GM23338 (cell line): ENCODE measurements around the gene MRLN. TPM values are rescaled to one million over a fixed set of nuclear protein-coding genes. Genes with fewer than 3 reads are reported as not detected.

Source experiments
- ATAC-seq: fragments of 200-7000 bp; cut with Tn5 transposase; 3 replicates; pipeline ENCODE4 v1.9.1; 2020
- DNase-seq: peaks from one replicate; pipeline ENCODE4 v3.0.0-alpha.2; 2015; ENCODE audit warnings: low spot score
- H2AFZ ChIP-seq: fragments of 200-600 bp; sonication (generic); 2 replicates; pipeline ENCODE4 v1.8.0; 2016; ENCODE audit warnings: antibody characterized with exemption, mild to moderate bottlenecking, moderate library complexity
- H3F3A ChIP-seq: fragments of 200-600 bp; sonication (generic); replicated peaks from 2 replicates; pipeline ENCODE4 v1.8.0; 2017; ENCODE audit warnings: antibody characterized with exemption, mixed run types, low read depth
- H3K27ac ChIP-seq: fragments of 200-600 bp; sonication (generic); 2 replicates; pipeline ENCODE4 v1.6.1; 2016; ENCODE audit warnings: low read depth
- H3K27me3 ChIP-seq: fragments of 200-600 bp; sonication (generic); 2 replicates; pipeline ENCODE4 v1.8.0; 2016; ENCODE audit warnings: mild to moderate bottlenecking, mixed run types, moderate library complexity; ENCODE audit not compliant: insufficient read depth
- H3K36me3 ChIP-seq: fragments of 200-600 bp; sonication (generic); 2 replicates; pipeline ENCODE4 v1.8.0; 2016; ENCODE audit warnings: mild to moderate bottlenecking; ENCODE audit not compliant: insufficient read depth
- H3K4me1 ChIP-seq: fragments of 200-600 bp; sonication (generic); 2 replicates; pipeline ENCODE4 v1.8.0; 2016; ENCODE audit warnings: mild to moderate bottlenecking, moderate library complexity; ENCODE audit not compliant: insufficient read depth
- H3K4me2 ChIP-seq: fragments of 200-600 bp; sonication (generic); 2 replicates; pipeline ENCODE4 v1.7.1; 2017; ENCODE audit warnings: mixed run types
- H3K4me3 ChIP-seq: fragments of 200-600 bp; sonication (generic); 2 replicates; pipeline ENCODE4 v1.6.1; 2016; ENCODE audit warnings: mixed run types
- H3K79me2 ChIP-seq: fragments of 200-600 bp; sonication (generic); replicated peaks from 2 replicates; pipeline ENCODE4 v1.8.0; 2017; ENCODE audit warnings: mild to moderate bottlenecking; ENCODE audit not compliant: insufficient read depth
- H3K9me2 ChIP-seq: fragments of 200-600 bp; sonication (generic); 2 replicates; pipeline ENCODE4 v1.8.0; 2017; ENCODE audit not compliant: insufficient read depth
- H4K20me1 ChIP-seq: fragments of 200-600 bp; sonication (generic); replicated peaks from 2 replicates; pipeline ENCODE4 v1.8.0; 2017; ENCODE audit warnings: mild to moderate bottlenecking; ENCODE audit not compliant: insufficient read depth
- H3K27ac Mint-ChIP-seq: 2 replicates; pipeline ENCODE4 v1.8.0; 2020; ENCODE audit warnings: inconsistent platforms, mild to moderate bottlenecking, moderate library complexity, mixed read lengths
- H3K27me3 Mint-ChIP-seq: 3 replicates; pipeline ENCODE4 v1.8.0; 2022; ENCODE audit warnings: low read depth, mild to moderate bottlenecking, moderate library complexity, mixed read lengths, inconsistent platforms; ENCODE audit not compliant: insufficient read depth, poor library complexity
- H3K36me3 Mint-ChIP-seq: 3 replicates; pipeline ENCODE4 v1.8.0; 2021; ENCODE audit warnings: low read depth, mild to moderate bottlenecking, inconsistent platforms, moderate library complexity, mixed read lengths
- H3K4me1 Mint-ChIP-seq: 3 replicates; pipeline ENCODE4 v1.8.0; 2020; ENCODE audit warnings: mild to moderate bottlenecking, inconsistent platforms, mixed read lengths
- H3K4me3 Mint-ChIP-seq: 3 replicates; pipeline ENCODE4 v1.8.0; 2021; ENCODE audit warnings: moderate library complexity, mild to moderate bottlenecking, inconsistent platforms, mixed read lengths
- H3K9me3 Mint-ChIP-seq: 3 replicates; pipeline ENCODE4 v1.8.0; 2020; ENCODE audit warnings: moderate library complexity, mild to moderate bottlenecking, inconsistent platforms, mixed read lengths
- CREB1 ChIP-seq: fragments of 250-450 bp; sonication (Bioruptor Pico); IDR thresholded peaks from 2 replicates; pipeline ENCODE4 v1.5.0; 2020; ENCODE audit warnings: low read depth, mild to moderate bottlenecking, moderate library complexity
- EZH2phosphoT487 ChIP-seq: fragments of 200-600 bp; sonication (generic); IDR thresholded peaks from one replicate; pipeline ENCODE4 v1.8.1; 2018; ENCODE audit warnings: antibody characterized with exemption; ENCODE audit not compliant: unreplicated experiment
- JUNB ChIP-seq: IDR thresholded peaks from one replicate; pipeline ENCODE4 v1.6.1; 2016; ENCODE audit warnings: antibody characterized with exemption; ENCODE audit not compliant: unreplicated experiment
- NANOG ChIP-seq: IDR thresholded peaks from 2 replicates; pipeline ENCODE4 v1.6.1; 2016; ENCODE audit warnings: antibody characterized with exemption, borderline replicate concordance
- REST ChIP-seq: IDR thresholded peaks from one replicate; pipeline ENCODE4 v1.6.1; 2018; ENCODE audit warnings: antibody characterized with exemption; ENCODE audit not compliant: unreplicated experiment
- STAT1 ChIP-seq: IDR thresholded peaks from one replicate; pipeline ENCODE4 v1.6.1; 2016; ENCODE audit warnings: antibody characterized with exemption; ENCODE audit not compliant: unreplicated experiment
- ZNF331 ChIP-seq: fragments of 250-450 bp; sonication (Bioruptor Pico); IDR thresholded peaks from 2 replicates; pipeline ENCODE4 v1.5.0; 2020; ENCODE audit warnings: low read depth, mild to moderate bottlenecking, moderate library complexity
- ZNF462 ChIP-seq: fragments of 250-450 bp; sonication (Bioruptor Pico); IDR thresholded peaks from 2 replicates; pipeline ENCODE4 v1.5.0; 2020; ENCODE audit warnings: mild to moderate bottlenecking, moderate library complexity
- polyA plus RNA-seq: library from polyadenylated mRNA; unstranded; fragments of >200 nt; fragmentation: Nextera tagmentation; extraction: Ambion mirVana; gene quantifications from 2 replicates; pipeline ENCODE4 v1.2.1, GENCODE V29; 2016
- total RNA-seq: library from RNA; depleted of rRNA; stranded (reverse); fragments of >200 nt; shearing (Covaris generic); gene quantifications from 2 replicates; pipeline ENCODE4 v1.2.3, GENCODE V29; 2014

Gene MRLN
- total and polyA plus RNA-seq, 2 experiments from 2014 or later = not detected

DNA sequence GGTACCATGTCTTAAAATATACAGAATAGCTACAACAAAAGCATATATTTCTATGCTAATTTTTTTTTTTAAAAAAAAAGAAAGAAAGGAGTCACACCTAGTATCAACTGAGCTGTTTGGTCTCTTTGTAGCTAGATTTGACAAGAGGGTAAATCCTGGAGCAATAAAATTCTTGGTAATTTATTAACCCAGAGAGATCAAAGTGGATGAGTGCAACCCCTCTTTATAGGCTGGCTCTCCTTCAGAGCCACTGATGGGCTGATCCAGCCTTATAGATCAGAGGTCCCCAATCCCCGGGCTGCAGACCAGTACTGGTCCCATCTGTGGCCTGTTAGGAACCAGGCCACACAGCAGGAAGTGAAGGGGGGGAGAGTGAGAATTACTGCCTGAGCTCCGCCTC, 19.8 kb upstream of the MRLN start (continued):
- TF ChIP-seq REST (no peak), EZH2phosphoT487 (no peak)

DNA sequence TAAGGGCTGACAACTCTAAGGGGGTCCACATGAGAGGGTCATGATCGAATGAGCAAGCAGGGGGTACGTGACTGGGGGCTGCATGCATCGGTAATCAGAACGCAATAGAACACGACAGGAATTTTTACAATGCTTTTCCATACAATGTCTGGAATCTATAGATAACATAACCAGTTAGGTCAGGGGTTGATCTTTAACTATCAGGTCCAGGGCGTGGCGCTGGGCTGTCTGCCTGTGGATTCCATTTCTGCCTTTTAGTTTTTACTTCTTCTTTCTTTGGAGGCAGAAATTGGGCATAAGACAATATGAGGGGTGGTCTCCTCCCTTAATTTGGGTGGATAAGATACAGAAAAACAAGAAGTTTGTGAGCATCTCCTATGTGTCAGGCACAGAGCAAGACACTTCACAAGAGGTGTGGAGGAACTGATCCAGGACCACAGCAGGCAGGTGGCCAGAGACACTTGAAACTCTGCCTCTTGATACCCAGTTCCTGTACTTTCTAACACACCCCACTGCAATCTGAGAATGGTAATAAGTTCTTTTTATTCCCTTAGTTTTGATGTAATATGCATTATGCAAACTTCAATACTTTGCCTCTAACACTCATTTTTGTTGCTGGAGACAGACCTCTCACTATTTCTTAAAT, 18.0 kb upstream of the MRLN start:
- TF ChIP-seq JUNB (no peak), CREB1 (no peak), EZH2phosphoT487 (no peak), ZNF331 (no peak), STAT1 (no peak), ZNF462 (CRISPR knock-in tag) (no peak), NANOG (no peak)
- H3K9me3 Mint-ChIP-seq = peaks cover 60% of the 10 kb centered on the region
- DNase-seq (no peak), ATAC-seq (no peak)
- H3K4me1 Mint-ChIP-seq = no peaks in the 10 kb centered on the region
- peaks cover 39% of the 10 kb centered on the region for H3K36me3 Mint-ChIP-seq
- H3K27me3 Mint-ChIP-seq = peaks cover 4% of the 10 kb centered on the region
- no peak overlapping the region for H3K4me3 Mint-ChIP-seq
- H3K36me3 ChIP-seq = no peaks in the 10 kb centered on the region; the same call in 1 of the 2 replicates
- no peaks in the 10 kb centered on the region for H3K79me2 ChIP-seq
- H4K20me1 ChIP-seq = no peaks in the 10 kb centered on the region
- H3K27me3 ChIP-seq = no peaks in the 10 kb centered on the region
- no peak overlapping the region for H3K27ac Mint-ChIP-seq
- no peak overlapping the region for H3K4me2 ChIP-seq
- H3K9me2 ChIP-seq = peaks cover 3% of the 10 kb centered on the region; the same call in 1 of the 2 replicates
- H3K4me3 ChIP-seq = no peak overlapping the region
- H3K27ac ChIP-seq = no peak overlapping the region
- no peaks in the 10 kb centered on the region for H3K4me1 ChIP-seq
- no peak overlapping the region for H2AFZ ChIP-seq
- H3F3A ChIP-seq = no peaks in the 10 kb centered on the region
